GM12874 (cell line): Measurements from ENCODE around the gene CORO1C.

ENCODE experiments used
- CTCF ChIP-seq: IDR thresholded peaks from 2 replicates; pipeline ENCODE4 v1.5.1; 2011; ENCODE audit warnings: low read depth, mild to moderate bottlenecking, control low read depth, low read length, moderate library complexity; ENCODE audit not compliant: insufficient read depth

Gene CORO1C

GRCh38 chr12:108696111-108696995 lies 35.0 kb downstream of the CORO1C start:
- TF ChIP-seq CTCF = no peak

GRCh38 chr12:108694812-108695278 lies 36.5 kb downstream of the CORO1C start:
- no peak for TF ChIP-seq CTCF

GRCh38 chr12:108693751-108694150 lies 37.6 kb downstream of the CORO1C start:
- no peak for TF ChIP-seq CTCF

- TF ChIP-seq CTCF = no peak
Measured at GRCh38 chr12:108693186-108693730, 38.1 kb downstream of the CORO1C start.

GRCh38 chr12:108691998-108692808 lies 39.1 kb downstream of the CORO1C start:
- no peak for TF ChIP-seq CTCF

GRCh38 chr12:108691175-108691997 lies 39.9 kb downstream of the CORO1C start:
- peak; percentile 30; the same call in 1 of the 2 replicates for TF ChIP-seq CTCF
